Caco-2 (cell line): Measurements from ENCODE around the gene WDR86. TPM values are rescaled to one million over a fixed set of nuclear protein-coding genes. Genes with fewer than 3 reads are reported as not detected.

Experiments used
- BruUV-seq: library from RNA; stranded (reverse); fragments of 400-500 nt; replicated peaks from 2 replicates; lab custom pipeline; 2021; lab: Mats Ljungman, UMichigan
- CTCF ChIA-PET: fragments of 300-600 bp; sonication (Branson Sonifier 250); formaldehyde crosslinking; loops from one replicate; lab custom pipeline; 2022; ENCODE audit warnings: antibody characterized with exemption; lab: Charles Lee
- POLR2A ChIA-PET: fragments of 300-600 bp; sonication (Branson Sonifier 250); formaldehyde crosslinking; loops from one replicate; lab custom pipeline; 2022; ENCODE audit warnings: antibody characterized with exemption; lab: Charles Lee
- DNase-seq, 2 experiments: peaks; one replicate each; pipeline versions ENCODE4 v3.0.0 to v3.0.0-alpha.2; 2020 to 2022
- H3K27me3 ChIP-seq: replicated peaks from 2 replicates; pipeline ENCODE4 v1.6.0; 2011; ENCODE audit warnings: low read length; ENCODE audit not compliant: control insufficient read depth, insufficient read depth
- H3K36me3 ChIP-seq: 2 replicates; pipeline ENCODE4 v1.5.1; 2011; ENCODE audit warnings: low read length; ENCODE audit not compliant: control insufficient read depth, insufficient read depth
- H3K4me1 ChIP-seq: fragments of 250-450 bp; sonication (Bioruptor Pico); 2 replicates; pipeline ENCODE4 v1.5.1; 2020; ENCODE audit warnings: mild to moderate bottlenecking
- H3K4me3 ChIP-seq: 2 replicates; pipeline ENCODE4 v1.5.1; 2011; ENCODE audit warnings: low read depth, mild to moderate bottlenecking, control low read depth, low read length
- H3K9me3 ChIP-seq: fragments of 250-450 bp; sonication (Bioruptor Pico); 2 replicates; pipeline ENCODE4 v1.5.1; 2020; ENCODE audit warnings: mild to moderate bottlenecking, moderate library complexity
- H3K27ac Mint-ChIP-seq: one replicate; pipeline ENCODE4 v1.8.0; 2022; ENCODE audit warnings: mixed read lengths; ENCODE audit not compliant: unreplicated experiment
- H3K27me3 Mint-ChIP-seq: one replicate; pipeline ENCODE4 v1.8.0; 2022; ENCODE audit warnings: mixed read lengths; ENCODE audit not compliant: insufficient read depth, unreplicated experiment
- H3K36me3 Mint-ChIP-seq: one replicate; pipeline ENCODE4 v1.8.0; 2022; ENCODE audit warnings: mild to moderate bottlenecking, mixed read lengths; ENCODE audit not compliant: insufficient read depth, unreplicated experiment
- H3K4me1 Mint-ChIP-seq: one replicate; pipeline ENCODE4 v1.8.0; 2022; ENCODE audit warnings: low read depth, mixed read lengths; ENCODE audit not compliant: unreplicated experiment
- H3K4me3 Mint-ChIP-seq: one replicate; pipeline ENCODE4 v1.8.0; 2022; ENCODE audit warnings: mild to moderate bottlenecking, moderate library complexity, mixed read lengths; ENCODE audit not compliant: unreplicated experiment
- H3K9me3 Mint-ChIP-seq: one replicate; pipeline ENCODE4 v1.8.0; 2022; ENCODE audit warnings: mixed read lengths; ENCODE audit not compliant: unreplicated experiment
- intact Hi-C: fragments of 100-400 bp; cut with micrococcal nuclease; formaldehyde crosslinking; loops from one replicate; pipeline ENCODE4 v1.10.0; 2022; ENCODE audit not compliant: unreplicated experiment
- total RNA-seq: library from RNA; stranded (reverse); gene quantifications from 2 replicates; pipeline ENCODE4 v1.2.3, GENCODE V29; 2022
- TF ChIP-seq, protein P1 (sequence below), 2 experiments: fragments of 200-600 bp in 1 of 2; IDR thresholded peaks; 1 replicate in 1 of 2; 2 replicates in 1 of 2; pipeline versions ENCODE4 v1.5.1 to v1.8.0; 2011 to 2022; ENCODE audit warnings: antibody characterized with exemption in 1 of 2, control low read depth in 1 of 2, inconsistent platforms in 1 of 2, low read depth in 1 of 2, low read length in 1 of 2, mild to moderate bottlenecking in 1 of 2, moderate library complexity in 1 of 2; ENCODE audit not compliant: insufficient read depth in 1 of 2, severe bottlenecking in 1 of 2, unreplicated experiment in 1 of 2

The WDR86 gene
- total RNA-seq, 1 experiment from 2014 or later: 0.52 TPM

DNA sequence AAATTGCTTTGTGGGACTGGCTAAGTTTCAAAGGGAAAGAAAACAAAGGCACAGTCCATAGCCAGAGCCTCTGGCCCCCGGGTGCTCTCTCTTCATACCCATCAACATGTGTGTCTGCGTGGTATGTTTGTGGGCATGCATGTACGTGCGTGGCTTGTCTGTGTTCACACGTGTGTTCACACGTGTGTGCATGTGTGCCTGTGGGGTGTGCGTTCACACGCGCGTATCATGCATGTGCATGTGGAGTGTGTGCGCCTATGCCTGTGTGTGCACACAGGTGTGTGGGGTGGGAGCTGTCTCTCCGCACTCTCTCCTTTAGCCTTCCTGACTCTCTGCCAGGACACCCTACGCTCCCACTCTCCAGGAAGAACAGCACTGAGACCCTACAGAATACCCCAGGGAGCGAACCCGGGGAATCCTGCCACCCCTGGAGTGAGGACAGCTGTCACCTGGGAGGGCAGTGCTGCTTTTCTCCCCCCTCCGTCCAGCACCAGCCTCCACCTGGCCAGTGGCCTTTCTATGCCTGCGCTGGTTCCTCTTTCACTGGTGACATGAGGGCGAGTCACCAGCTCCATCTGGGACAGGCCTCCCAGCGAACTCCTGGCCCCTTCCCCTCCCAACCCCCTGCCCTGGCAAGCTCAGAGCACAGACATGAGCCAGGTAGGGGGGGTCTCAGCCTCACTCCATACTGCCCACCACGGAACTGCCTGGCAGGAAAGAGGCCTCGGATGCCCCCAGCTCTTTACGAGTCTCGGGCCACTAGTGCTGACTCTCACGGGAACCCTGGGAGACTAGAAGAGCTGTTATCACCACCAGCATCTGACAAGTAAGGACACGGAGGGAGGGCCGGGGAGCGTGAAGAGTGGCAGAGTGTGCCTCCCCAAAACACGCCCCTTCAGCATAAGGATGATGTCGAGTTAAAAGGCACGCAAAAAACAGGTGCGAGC lies 16.5 kb downstream of the WDR86 start:
- ChIA-PET CTCF (interaction anchor here (0.6 to 0.8 kb wide), 2 partner anchors 25 to 455 kb away, joined by 3 to 6 read pairs; no protein-coding TSS in a partner anchor), POLR2A (no interaction called here)
- H3K9me3 ChIP-seq: no peaks in the 10 kb centered on the region
- H3K4me1 ChIP-seq: peaks cover 12% of the 10 kb centered on the region
- TF ChIP-seq, protein P1, sequence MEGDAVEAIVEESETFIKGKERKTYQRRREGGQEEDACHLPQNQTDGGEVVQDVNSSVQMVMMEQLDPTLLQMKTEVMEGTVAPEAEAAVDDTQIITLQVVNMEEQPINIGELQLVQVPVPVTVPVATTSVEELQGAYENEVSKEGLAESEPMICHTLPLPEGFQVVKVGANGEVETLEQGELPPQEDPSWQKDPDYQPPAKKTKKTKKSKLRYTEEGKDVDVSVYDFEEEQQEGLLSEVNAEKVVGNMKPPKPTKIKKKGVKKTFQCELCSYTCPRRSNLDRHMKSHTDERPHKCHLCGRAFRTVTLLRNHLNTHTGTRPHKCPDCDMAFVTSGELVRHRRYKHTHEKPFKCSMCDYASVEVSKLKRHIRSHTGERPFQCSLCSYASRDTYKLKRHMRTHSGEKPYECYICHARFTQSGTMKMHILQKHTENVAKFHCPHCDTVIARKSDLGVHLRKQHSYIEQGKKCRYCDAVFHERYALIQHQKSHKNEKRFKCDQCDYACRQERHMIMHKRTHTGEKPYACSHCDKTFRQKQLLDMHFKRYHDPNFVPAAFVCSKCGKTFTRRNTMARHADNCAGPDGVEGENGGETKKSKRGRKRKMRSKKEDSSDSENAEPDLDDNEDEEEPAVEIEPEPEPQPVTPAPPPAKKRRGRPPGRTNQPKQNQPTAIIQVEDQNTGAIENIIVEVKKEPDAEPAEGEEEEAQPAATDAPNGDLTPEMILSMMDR (IDR thresholded peaks at IDR 0.05; ENCODE audit: insufficient read depth in 1 of 2, low read depth in 1 of 2, low read length in 1 of 2, severe bottlenecking in 1 of 2, unreplicated experiment in 1 of 2): no peak
- Mint-ChIP-seq H3K4me1 (no peaks in the 10 kb centered on the region), H3K27me3 (peaks cover 2% of the 10 kb centered on the region), H3K36me3 (no peaks in the 10 kb centered on the region), H3K27ac (no peak overlapping the region), H3K9me3 (no peaks in the 10 kb centered on the region), H3K4me3 (no peak overlapping the region)
- H3K27me3 ChIP-seq: no peaks in the 10 kb centered on the region
- no peak for DNase-seq
- intact Hi-C loops: no loop called here
- no peak overlapping the region for H3K4me3 ChIP-seq
- no peaks in the 10 kb centered on the region for H3K36me3 ChIP-seq
- no TSS peak for BruUV-seq

DNA sequence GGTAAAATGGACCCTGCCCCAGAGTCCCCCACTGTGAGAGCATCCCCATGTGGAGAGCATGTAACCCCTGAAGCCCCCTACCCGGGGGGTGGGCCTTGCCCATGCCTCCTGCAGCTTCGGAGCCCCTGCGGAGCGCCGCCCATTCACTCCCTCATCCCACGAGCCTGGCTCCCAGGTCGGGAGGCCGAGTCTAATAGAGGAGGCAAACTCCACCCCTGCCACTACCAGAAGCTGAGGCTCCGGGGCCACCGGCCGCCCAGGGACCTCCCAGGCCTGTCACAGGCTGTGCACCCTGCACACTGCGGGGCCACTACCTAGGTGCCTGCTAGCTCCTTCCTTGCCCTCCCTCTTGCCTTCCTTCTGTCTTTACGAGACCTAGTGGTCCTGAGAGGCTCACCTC lies 17.4 kb downstream of the WDR86 start:
- peaks cover 12% of the 10 kb centered on the region for H3K4me1 ChIP-seq
- Mint-ChIP-seq H3K27ac (no peak overlapping the region), H3K9me3 (no peaks in the 10 kb centered on the region), H3K4me1 (no peaks in the 10 kb centered on the region), H3K27me3 (peaks cover 2% of the 10 kb centered on the region), H3K36me3 (no peaks in the 10 kb centered on the region), H3K4me3 (no peak overlapping the region)
- CTCF ChIA-PET: no interaction called here
- POLR2A ChIA-PET: no interaction called here
- H3K27me3 ChIP-seq: no peaks in the 10 kb centered on the region
- no peak for DNase-seq
- no peak overlapping the region for H3K4me3 ChIP-seq
- intact Hi-C loops: no loop called here
- no peaks in the 10 kb centered on the region for H3K36me3 ChIP-seq
- no TSS peak for BruUV-seq
- H3K9me3 ChIP-seq: no peaks in the 10 kb centered on the region
- TF ChIP-seq, protein P1 (IDR thresholded peaks at IDR 0.05; ENCODE audit: insufficient read depth in 1 of 2, low read depth in 1 of 2, low read length in 1 of 2, severe bottlenecking in 1 of 2, unreplicated experiment in 1 of 2): no peak

DNA sequence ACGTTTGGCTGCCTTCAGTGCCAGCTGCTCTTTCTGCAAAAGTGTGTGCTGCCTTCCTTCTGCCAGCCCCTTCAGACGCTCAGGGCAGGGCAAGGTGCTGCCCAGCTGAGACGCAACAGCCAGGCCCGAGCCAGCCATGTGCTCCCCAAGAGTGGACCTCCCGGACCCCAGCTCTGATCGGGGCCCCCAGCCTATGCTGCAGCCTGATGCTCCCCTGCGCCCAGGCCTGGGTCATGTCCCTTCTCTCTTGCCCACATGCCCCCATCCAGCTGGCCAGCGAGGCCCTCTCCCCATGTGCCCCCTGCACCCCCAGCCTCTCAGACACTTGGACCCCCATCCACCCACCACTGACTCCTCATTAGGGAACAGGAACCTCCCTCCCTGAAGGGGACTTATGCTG lies 17.8 kb downstream of the WDR86 start:
- no peaks in the 10 kb centered on the region for H3K36me3 ChIP-seq
- POLR2A ChIA-PET: no interaction called here
- intact Hi-C loops: no loop called here
- Mint-ChIP-seq H3K36me3 (no peaks in the 10 kb centered on the region), H3K9me3 (no peaks in the 10 kb centered on the region), H3K4me1 (no peaks in the 10 kb centered on the region), H3K27ac (no peak overlapping the region), H3K4me3 (no peak overlapping the region), H3K27me3 (peaks cover 2% of the 10 kb centered on the region)
- peaks cover 12% of the 10 kb centered on the region for H3K4me1 ChIP-seq
- no TSS peak for BruUV-seq
- TF ChIP-seq, protein P1 (IDR thresholded peaks at IDR 0.05; ENCODE audit: insufficient read depth in 1 of 2, low read depth in 1 of 2, low read length in 1 of 2, severe bottlenecking in 1 of 2, unreplicated experiment in 1 of 2): no peak
- H3K27me3 ChIP-seq: no peaks in the 10 kb centered on the region
- DNase-seq: no peak
- no peaks in the 10 kb centered on the region for H3K9me3 ChIP-seq
- H3K4me3 ChIP-seq: no peak overlapping the region
- CTCF ChIA-PET: no interaction called here
